Stomach (tissue), 9 donors: Measurements from ENCODE around the gene VPS13D. TPM values are rescaled to one million over a fixed set of nuclear protein-coding genes. Genes with fewer than 3 reads are reported as not detected.

Experiments
- DNase-seq, 2 donors: peaks; one replicate each; pipeline versions ENCODE4 v3.0.0 to v3.0.0-alpha.2; 2013 to 2019
- H3K27ac ChIP-seq, 5 donors: fragments of 200-600 bp in 4 of 5; sonication (generic) in 4 of 5; one replicate each; pipeline ENCODE4 v1.5.1; 2013 to 2019; ENCODE audit warnings: mild to moderate bottlenecking in 1 of 5, moderate library complexity in 1 of 5
- H3K27me3 ChIP-seq, 3 donors: fragments of 200-600 bp; sonication (generic); one replicate each; pipeline ENCODE4 v1.5.1; 2017 to 2019; ENCODE audit warnings: mixed run types in 1 of 3
- H3K36me3 ChIP-seq, 4 donors: fragments of 200-600 bp; sonication (generic); 1 replicate in 3 of 4; 2 replicates in 1 of 4; pipeline ENCODE4 v1.5.1; 2016 to 2019
- H3K4me1 ChIP-seq, 4 donors: fragments of 200-600 bp; sonication (generic); one replicate each; pipeline ENCODE4 v1.5.1; 2016 to 2019
- H3K4me3 ChIP-seq, 4 donors: fragments of 200-600 bp; sonication (generic) in 3 of 4; one replicate each; pipeline ENCODE4 v1.5.1; 2016 to 2019; ENCODE audit warnings: mild to moderate bottlenecking in 1 of 4
- H3K9me3 ChIP-seq, 4 donors: fragments of 200-600 bp; sonication (generic); one replicate each; pipeline ENCODE4 v1.5.1; 2016 to 2019
- CTCF ChIP-seq, 7 experiments: fragments of 450-650 bp in 4 of 7; fragments of 200-600 bp in 3 of 7; sonication (generic) in 3 of 7; IDR thresholded peaks; one replicate each; pipeline ENCODE4 v1.5.1; 2016 to 2019; ENCODE audit warnings: antibody characterized with exemption in 7 of 7, control low read depth in 2 of 7, mild to moderate bottlenecking in 1 of 7
- EP300 ChIP-seq: sonication (generic); formaldehyde crosslinking; IDR thresholded peaks from one replicate; pipeline ENCODE4 v1.6.1; 2017; ENCODE audit warnings: antibody characterized with exemption
- POLR2A ChIP-seq, 4 donors: fragments of 450-650 bp; IDR thresholded peaks; one replicate each; pipeline ENCODE4 v1.6.1; 2016; ENCODE audit warnings: antibody characterized with exemption in 4 of 4, control low read depth in 2 of 4, mild to moderate bottlenecking in 1 of 4, moderate library complexity in 1 of 4
- POLR2AphosphoS5 ChIP-seq, 3 donors: sonication (generic); formaldehyde crosslinking; IDR thresholded peaks; one replicate each; pipeline ENCODE4 v1.6.1; 2016; ENCODE audit warnings: antibody characterized with exemption in 3 of 3
- WGBS, 5 donors: extraction: QIAGEN DNeasy Blood & Tissue Kit in 3 of 5; methylation state at CpG; one replicate each; pipeline versions ENCODE4 v1.1.5 to v1.1.7; 2013 to 2018; 5-methylcytosine and 5-hydroxymethylcytosine counted together
- intact Hi-C: fragments of 100-400 bp; cut with DNase I; formaldehyde crosslinking; loops from one replicate; pipeline ENCODE4 v1.15.1; 2023; ENCODE audit warnings: low total_unique reads
- polyA plus RNA-seq, 3 donors: library from polyadenylated mRNA; stranded (reverse); fragments of 200-250 nt; gene quantifications; one replicate each; pipeline ENCODE4 v1.2.3, GENCODE V29; 2013
- total RNA-seq, 5 donors: library from RNA; depleted of rRNA; stranded (reverse); fragments of >200 nt; gene quantifications; one replicate each; pipeline versions ENCODE4 v1.1.0 to v1.2.3, GENCODE V29; 2014 to 2016
- donor health status: healthy with polysubstance abuse.
- donor health status: Bipolar disorder and iron deficiency.
- donor health status: healthy.

VPS13D gene
- total and polyA plus RNA-seq, 8 donors, result 6.7 to 106 (median 66.5) TPM

GRCh38 chr1:12229386-12229834, 420 bp upstream of the VPS13D start:
- 56 to 69% (median 61%) methylated on average over 13 of the region's 13 CpGs for WGBS, 5 donors
- peak overlapping the region; percentile 82 to 99 (median 96) for H3K4me3 ChIP-seq
- H3K4me1 ChIP-seq, result peaks cover 14 to 38% (median 29%) of the 10 kb centered on the region in 4 donors
- DNase-seq, result no peak
- H3K9me3 ChIP-seq, result no peaks in the 10 kb centered on the region
- intact Hi-C loops, result no loop called here
- TF ChIP-seq EP300, result no peak
- TF ChIP-seq CTCF (IDR thresholded peaks at IDR 0.05), result no peak
- TF ChIP-seq POLR2AphosphoS5 (IDR thresholded peaks at IDR 0.05), result no peak
- TF ChIP-seq POLR2A (IDR thresholded peaks at IDR 0.05), result no peak
- H3K27ac ChIP-seq, result peak overlapping the region in 3 of 5 donors; percentile 94 to 95 (median 95)
- H3K36me3 ChIP-seq, result peaks cover 0 to 5% (median 2%) of the 10 kb centered on the region in 4 donors
- no peaks in the 10 kb centered on the region for H3K27me3 ChIP-seq

- no peaks in the 10 kb centered on the region for H3K27me3 ChIP-seq
- H3K9me3 ChIP-seq, result no peaks in the 10 kb centered on the region
- peak overlapping the region; percentile 82 to 99 (median 96) for H3K4me3 ChIP-seq
- DNase-seq, result peak; percentile 64 to 70
- TF ChIP-seq POLR2AphosphoS5 (IDR thresholded peaks at IDR 0.05) (peak in 2 of 3 donors; percentile 21 to 48), CTCF (IDR thresholded peaks at IDR 0.05) (no peak)
- H3K36me3 ChIP-seq, result peaks cover 0 to 17% (median 15%) of the 10 kb centered on the region in 4 donors
- intact Hi-C loops, result no loop called here
- WGBS, 5 donors, result 0 to 1% (median 0%) methylated on average over 16 to 36 of the region's 36 CpGs
- H3K27ac ChIP-seq, result peak overlapping the region; percentile 78 to 95 (median 94)
- H3K4me1 ChIP-seq, result peaks cover 14 to 39% (median 32%) of the 10 kb centered on the region in 4 donors
Observed at GRCh38 chr1:12230549-12231275, 882 bp downstream of the VPS13D start.

GRCh38 chr1:12231276-12231595, 1.4 kb downstream of the VPS13D start:
- TF ChIP-seq CTCF (IDR thresholded peaks at IDR 0.05) (no peak), EP300 (no peak), POLR2AphosphoS5 (IDR thresholded peaks at IDR 0.05) (no peak), POLR2A (IDR thresholded peaks at IDR 0.05) (no peak)
- peak overlapping the region; percentile 78 to 95 (median 94) for H3K27ac ChIP-seq
- 11 to 19% (median 13%) methylated on average over 4 of the region's 4 CpGs for WGBS, 5 donors

GRCh38 chr1:12232221-12232620, 2.4 kb downstream of the VPS13D start:
- Histone ChIP-seq H3K4me3 (no peak overlapping the region), H3K27ac (no peak overlapping the region), H3K9me3 (no peaks in the 10 kb centered on the region), H3K4me1 (peaks cover 14 to 49% (median 36%) of the 10 kb centered on the region in 4 donors), H3K27me3 (no peaks in the 10 kb centered on the region), H3K36me3 (peaks cover 0 to 32% (median 29%) of the 10 kb centered on the region in 4 donors)
- WGBS, 5 donors, result 64 to 94% (median 88%) methylated on average over 2 of the region's 2 CpGs
- DNase-seq, result peak in 1 of 2 donors; percentile 37
- TF ChIP-seq POLR2A (IDR thresholded peaks at IDR 0.05), result no peak
- TF ChIP-seq POLR2AphosphoS5 (IDR thresholded peaks at IDR 0.05), result no peak
- no peak for TF ChIP-seq EP300
- no peak for TF ChIP-seq CTCF (IDR thresholded peaks at IDR 0.05)
- intact Hi-C loops, result no loop called here

More at GRCh38 chr1:12231276-12231595, 1.4 kb downstream of the VPS13D start:
- H3K4me1 ChIP-seq, result peaks cover 14 to 44% (median 34%) of the 10 kb centered on the region in 4 donors
- peaks cover 0 to 23% (median 20%) of the 10 kb centered on the region in 4 donors for H3K36me3 ChIP-seq
- no peaks in the 10 kb centered on the region for H3K9me3 ChIP-seq
- no peaks in the 10 kb centered on the region for H3K27me3 ChIP-seq
- peak overlapping the region; percentile 82 to 99 (median 96) for H3K4me3 ChIP-seq
- intact Hi-C loops, result no loop called here
- no peak for DNase-seq
